ENCODE data around the gene GALNT14.

- TF ChIP-seq GLI4 (tag by site-specific recombination; IDR thresholded peaks at IDR 0.05), result no peak
- TF ChIP-seq, protein P1, sequence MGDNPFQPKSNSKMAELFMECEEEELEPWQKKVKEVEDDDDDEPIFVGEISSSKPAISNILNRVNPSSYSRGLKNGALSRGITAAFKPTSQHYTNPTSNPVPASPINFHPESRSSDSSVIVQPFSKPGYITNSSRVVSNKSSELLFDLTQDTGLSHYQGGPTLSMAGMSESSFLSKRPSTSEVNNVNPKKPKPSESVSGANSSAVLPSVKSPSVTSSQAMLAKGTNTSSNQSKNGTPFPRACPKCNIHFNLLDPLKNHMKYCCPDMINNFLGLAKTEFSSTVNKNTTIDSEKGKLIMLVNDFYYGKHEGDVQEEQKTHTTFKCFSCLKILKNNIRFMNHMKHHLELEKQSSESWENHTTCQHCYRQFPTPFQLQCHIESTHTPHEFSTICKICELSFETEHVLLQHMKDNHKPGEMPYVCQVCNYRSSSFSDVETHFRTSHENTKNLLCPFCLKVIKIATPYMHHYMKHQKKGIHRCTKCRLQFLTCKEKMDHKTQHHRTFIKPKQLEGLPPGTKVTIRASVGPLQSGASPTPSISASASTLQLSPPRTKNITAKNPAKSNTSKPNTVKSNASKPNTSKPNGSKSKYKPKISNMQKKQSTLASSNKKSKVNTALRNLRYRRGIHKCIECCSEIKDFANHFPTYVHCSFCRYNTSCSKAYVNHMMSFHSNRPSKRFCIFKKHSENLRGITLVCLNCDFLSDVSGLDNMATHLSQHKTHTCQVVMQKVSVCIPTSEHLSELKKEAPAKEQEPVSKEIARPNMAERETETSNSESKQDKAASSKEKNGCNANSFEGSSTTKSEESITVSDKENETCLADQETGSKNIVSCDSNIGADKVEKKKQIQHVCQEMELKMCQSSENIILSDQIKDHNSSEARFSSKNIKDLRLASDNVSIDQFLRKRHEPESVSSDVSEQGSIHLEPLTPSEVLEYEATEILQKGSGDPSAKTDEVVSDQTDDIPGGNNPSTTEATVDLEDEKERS (tag by site-specific recombination; IDR thresholded peaks at IDR 0.05), result no peak
- no peak for TF ChIP-seq PBX3 (CRISPR knock-in tag; IDR thresholded peaks at IDR 0.05)
- no peak for TF ChIP-seq CTCF (tag by site-specific recombination; IDR thresholded peaks at IDR 0.05)
Measured at GRCh38 chr2:31168291-31168690, 30.1 kb upstream of the GALNT14 start.
